Measurements from ENCODE around the gene KRTAP19-3.

DNA sequence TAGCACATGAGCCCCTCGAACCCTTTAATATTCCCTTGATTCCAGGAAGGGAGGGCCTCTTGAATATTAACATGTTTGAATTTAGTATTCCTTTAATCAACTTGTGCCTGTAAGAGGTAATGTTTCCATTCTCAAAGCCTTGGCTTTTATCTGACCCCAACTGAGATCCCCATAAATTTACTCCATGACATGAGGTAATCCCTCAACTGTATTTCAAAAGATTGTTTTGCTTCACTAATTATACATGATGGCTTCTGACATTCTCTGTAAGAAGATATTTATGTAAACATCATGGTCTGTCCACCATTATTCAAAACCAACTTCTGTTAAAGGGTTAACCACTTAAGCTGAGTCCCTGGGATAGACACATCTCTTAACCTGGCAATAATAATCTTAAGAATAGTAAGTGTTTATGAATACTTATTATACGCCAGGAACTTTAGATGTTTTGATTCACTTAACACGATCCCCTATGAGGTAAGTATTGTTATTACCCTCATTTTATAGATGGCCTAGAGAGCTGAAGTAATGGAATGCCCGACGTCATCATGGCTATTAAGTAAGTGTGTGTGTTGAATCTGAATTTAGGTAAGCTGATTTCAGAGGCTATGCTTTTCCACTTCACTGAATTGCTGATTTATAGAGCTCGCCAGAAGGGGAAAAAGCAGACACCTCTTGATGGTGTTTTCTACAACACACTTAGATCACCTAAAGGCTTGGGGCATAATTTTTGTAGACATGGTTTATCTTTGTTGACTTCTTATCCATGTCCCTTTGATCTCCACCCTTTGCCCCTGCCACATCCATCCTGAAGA, 22.7 kb downstream of the KRTAP19-3 start:
- no peak for TF ChIP-seq YY1 (IDR thresholded peaks at IDR 0.05; ENCODE audit: insufficient read depth, insufficient read length)
- TF ChIP-seq ZNF274 (IDR thresholded peaks at IDR 0.05; ENCODE audit: low read depth, low read length): no peak

Data from NT2/D1 (cell line).